SK-N-SH treated with all-trans-retinoic acid at 6 μM for 48 hours (cell line): ENCODE data around the gene STYXL1.

ENCODE experiments used
- ATAC-seq: fragments of 200-7000 bp; cut with Tn5 transposase; 3 replicates; pipeline ENCODE4 v1.9.1; 2020; ENCODE audit warnings: mild to moderate bottlenecking, moderate library complexity
- BACH2 ChIP-seq: fragments of 250-450 bp; sonication (Bioruptor Pico); IDR thresholded peaks from 2 replicates; pipeline ENCODE4 v1.9.0; 2021; ENCODE audit warnings: mild to moderate bottlenecking, borderline replicate concordance
- CREB5 ChIP-seq: fragments of 250-450 bp; sonication (Bioruptor Pico); IDR thresholded peaks from 2 replicates; pipeline ENCODE4 v1.5.1; 2020; ENCODE audit warnings: low read depth, mild to moderate bottlenecking, moderate library complexity
- CSDC2 ChIP-seq: fragments of 250-450 bp; sonication (Bioruptor Pico); IDR thresholded peaks from 2 replicates; pipeline ENCODE4 v1.5.0; 2020; ENCODE audit warnings: mild to moderate bottlenecking, moderate library complexity
- CSRNP3 ChIP-seq: fragments of 250-450 bp; sonication (Bioruptor Pico); IDR thresholded peaks from 2 replicates; pipeline ENCODE4 v1.5.1; 2021; ENCODE audit warnings: mild to moderate bottlenecking, moderate library complexity
- ESRRG ChIP-seq: fragments of 250-450 bp; sonication (Bioruptor Pico); IDR thresholded peaks from 2 replicates; pipeline ENCODE4 v1.6.1; 2021; ENCODE audit warnings: mild to moderate bottlenecking
- GLIS3 ChIP-seq: fragments of 250-450 bp; sonication (Bioruptor Pico); IDR thresholded peaks from 2 replicates; pipeline ENCODE4 v1.5.0; 2020; ENCODE audit warnings: mild to moderate bottlenecking, moderate library complexity
- OSR1 ChIP-seq: fragments of 250-450 bp; sonication (Bioruptor Pico); IDR thresholded peaks from 2 replicates; pipeline ENCODE4 v1.8.0; 2022; ENCODE audit warnings: moderate library complexity, mild to moderate bottlenecking, inconsistent platforms
- PPARA ChIP-seq: fragments of 250-450 bp; sonication (Bioruptor Pico); IDR thresholded peaks from 2 replicates; pipeline ENCODE4 v1.5.0; 2020; ENCODE audit warnings: mild to moderate bottlenecking, borderline replicate concordance
- SNAI2 ChIP-seq: fragments of 250-450 bp; sonication (Bioruptor Pico); IDR thresholded peaks from 2 replicates; pipeline ENCODE4 v1.5.0; 2020; ENCODE audit warnings: mild to moderate bottlenecking, moderate library complexity
- TCF4 ChIP-seq: fragments of 250-450 bp; sonication (Bioruptor Pico); IDR thresholded peaks from 2 replicates; pipeline ENCODE4 v1.8.0; 2021; ENCODE audit warnings: mild to moderate bottlenecking, moderate library complexity, borderline replicate concordance
- ZFP3 ChIP-seq: fragments of 250-450 bp; sonication (Bioruptor Pico); IDR thresholded peaks from 2 replicates; pipeline ENCODE4 v1.5.0; 2020; ENCODE audit warnings: mild to moderate bottlenecking, moderate library complexity
- ZFP30 ChIP-seq: fragments of 450-650 bp; formaldehyde crosslinking; IDR thresholded peaks from 2 replicates; pipeline ENCODE4 v1.5.0; 2022; ENCODE audit warnings: mild to moderate bottlenecking, moderate library complexity
- ZNF565 ChIP-seq: fragments of 450-650 bp; formaldehyde crosslinking; conservative IDR thresholded peaks from 2 replicates; pipeline ENCODE4 v1.5.0; 2020; ENCODE audit warnings: low read depth, mild to moderate bottlenecking, moderate library complexity
- ZNF70 ChIP-seq: fragments of 450-650 bp; formaldehyde crosslinking; IDR thresholded peaks from 2 replicates; pipeline ENCODE4 v1.5.0; 2020; ENCODE audit warnings: mild to moderate bottlenecking, moderate library complexity
- ZNF8 ChIP-seq: fragments of 450-650 bp; formaldehyde crosslinking; IDR thresholded peaks from 2 replicates; pipeline ENCODE4 v1.5.0; 2020; ENCODE audit warnings: mild to moderate bottlenecking, moderate library complexity
- TF ChIP-seq, protein P1 (sequence below): fragments of 250-450 bp; sonication (Bioruptor Pico); IDR thresholded peaks from 2 replicates; pipeline ENCODE4 v1.5.0; 2020; ENCODE audit warnings: mild to moderate bottlenecking, moderate library complexity
- TF ChIP-seq, protein P2 (sequence below): fragments of 250-450 bp; sonication (Bioruptor Pico); IDR thresholded peaks from 2 replicates; pipeline ENCODE4 v1.8.0; 2020; ENCODE audit warnings: mild to moderate bottlenecking, moderate library complexity, borderline replicate concordance

The STYXL1 gene

GRCh38 chr7:75966190-75966961 lies 81.4 kb downstream of the STYXL1 start:
- no peak for ATAC-seq
- TF ChIP-seq, protein P1, sequence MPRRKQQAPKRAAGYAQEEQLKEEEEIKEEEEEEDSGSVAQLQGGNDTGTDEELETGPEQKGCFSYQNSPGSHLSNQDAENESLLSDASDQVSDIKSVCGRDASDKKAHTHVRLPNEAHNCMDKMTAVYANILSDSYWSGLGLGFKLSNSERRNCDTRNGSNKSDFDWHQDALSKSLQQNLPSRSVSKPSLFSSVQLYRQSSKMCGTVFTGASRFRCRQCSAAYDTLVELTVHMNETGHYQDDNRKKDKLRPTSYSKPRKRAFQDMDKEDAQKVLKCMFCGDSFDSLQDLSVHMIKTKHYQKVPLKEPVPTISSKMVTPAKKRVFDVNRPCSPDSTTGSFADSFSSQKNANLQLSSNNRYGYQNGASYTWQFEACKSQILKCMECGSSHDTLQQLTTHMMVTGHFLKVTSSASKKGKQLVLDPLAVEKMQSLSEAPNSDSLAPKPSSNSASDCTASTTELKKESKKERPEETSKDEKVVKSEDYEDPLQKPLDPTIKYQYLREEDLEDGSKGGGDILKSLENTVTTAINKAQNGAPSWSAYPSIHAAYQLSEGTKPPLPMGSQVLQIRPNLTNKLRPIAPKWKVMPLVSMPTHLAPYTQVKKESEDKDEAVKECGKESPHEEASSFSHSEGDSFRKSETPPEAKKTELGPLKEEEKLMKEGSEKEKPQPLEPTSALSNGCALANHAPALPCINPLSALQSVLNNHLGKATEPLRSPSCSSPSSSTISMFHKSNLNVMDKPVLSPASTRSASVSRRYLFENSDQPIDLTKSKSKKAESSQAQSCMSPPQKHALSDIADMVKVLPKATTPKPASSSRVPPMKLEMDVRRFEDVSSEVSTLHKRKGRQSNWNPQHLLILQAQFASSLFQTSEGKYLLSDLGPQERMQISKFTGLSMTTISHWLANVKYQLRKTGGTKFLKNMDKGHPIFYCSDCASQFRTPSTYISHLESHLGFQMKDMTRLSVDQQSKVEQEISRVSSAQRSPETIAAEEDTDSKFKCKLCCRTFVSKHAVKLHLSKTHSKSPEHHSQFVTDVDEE (CRISPR knock-in tag), result no peak
- no peak for TF ChIP-seq ZFP3 (CRISPR knock-in tag)
- TF ChIP-seq CSRNP3 (CRISPR knock-in tag), result no peak
- no peak for TF ChIP-seq ZNF565 (CRISPR knock-in tag)

DNA sequence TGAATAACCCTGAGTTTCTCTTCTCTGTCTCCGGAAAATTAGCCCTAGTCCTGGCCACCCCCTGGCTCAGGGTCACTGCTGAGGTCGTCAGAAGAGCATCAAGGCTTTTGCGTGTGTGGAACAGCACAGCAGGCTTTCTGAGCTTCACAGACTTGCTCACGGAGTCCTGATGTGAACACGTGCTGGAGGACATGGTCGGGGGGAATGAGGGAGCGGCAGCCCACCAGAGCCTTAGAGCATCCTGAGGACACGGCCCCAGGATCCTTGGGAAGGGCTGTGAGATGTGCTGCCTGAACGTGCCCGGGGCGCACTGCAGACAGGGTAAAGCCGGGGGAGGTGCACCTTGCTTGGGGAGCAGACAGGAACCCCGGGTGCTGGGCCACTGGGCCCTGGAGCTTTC lies 82.2 kb downstream of the STYXL1 start:
- TF ChIP-seq, protein P2, sequence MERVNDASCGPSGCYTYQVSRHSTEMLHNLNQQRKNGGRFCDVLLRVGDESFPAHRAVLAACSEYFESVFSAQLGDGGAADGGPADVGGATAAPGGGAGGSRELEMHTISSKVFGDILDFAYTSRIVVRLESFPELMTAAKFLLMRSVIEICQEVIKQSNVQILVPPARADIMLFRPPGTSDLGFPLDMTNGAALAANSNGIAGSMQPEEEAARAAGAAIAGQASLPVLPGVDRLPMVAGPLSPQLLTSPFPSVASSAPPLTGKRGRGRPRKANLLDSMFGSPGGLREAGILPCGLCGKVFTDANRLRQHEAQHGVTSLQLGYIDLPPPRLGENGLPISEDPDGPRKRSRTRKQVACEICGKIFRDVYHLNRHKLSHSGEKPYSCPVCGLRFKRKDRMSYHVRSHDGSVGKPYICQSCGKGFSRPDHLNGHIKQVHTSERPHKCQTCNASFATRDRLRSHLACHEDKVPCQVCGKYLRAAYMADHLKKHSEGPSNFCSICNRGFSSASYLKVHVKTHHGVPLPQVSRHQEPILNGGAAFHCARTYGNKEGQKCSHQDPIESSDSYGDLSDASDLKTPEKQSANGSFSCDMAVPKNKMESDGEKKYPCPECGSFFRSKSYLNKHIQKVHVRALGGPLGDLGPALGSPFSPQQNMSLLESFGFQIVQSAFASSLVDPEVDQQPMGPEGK (CRISPR knock-in tag), result no peak
- TF ChIP-seq ZNF8 (no peak), CSDC2 (CRISPR knock-in tag) (no peak), GLIS3 (CRISPR knock-in tag) (no peak), ESRRG (CRISPR knock-in tag) (no peak), SNAI2 (no peak), TCF4 (CRISPR knock-in tag) (no peak), ZNF565 (CRISPR knock-in tag) (no peak), ZFP30 (CRISPR knock-in tag) (no peak), PPARA (no peak), BACH2 (CRISPR knock-in tag) (no peak)
- TF ChIP-seq, all 23 proteins: peak for 0
- ATAC-seq, result no peak

DNA sequence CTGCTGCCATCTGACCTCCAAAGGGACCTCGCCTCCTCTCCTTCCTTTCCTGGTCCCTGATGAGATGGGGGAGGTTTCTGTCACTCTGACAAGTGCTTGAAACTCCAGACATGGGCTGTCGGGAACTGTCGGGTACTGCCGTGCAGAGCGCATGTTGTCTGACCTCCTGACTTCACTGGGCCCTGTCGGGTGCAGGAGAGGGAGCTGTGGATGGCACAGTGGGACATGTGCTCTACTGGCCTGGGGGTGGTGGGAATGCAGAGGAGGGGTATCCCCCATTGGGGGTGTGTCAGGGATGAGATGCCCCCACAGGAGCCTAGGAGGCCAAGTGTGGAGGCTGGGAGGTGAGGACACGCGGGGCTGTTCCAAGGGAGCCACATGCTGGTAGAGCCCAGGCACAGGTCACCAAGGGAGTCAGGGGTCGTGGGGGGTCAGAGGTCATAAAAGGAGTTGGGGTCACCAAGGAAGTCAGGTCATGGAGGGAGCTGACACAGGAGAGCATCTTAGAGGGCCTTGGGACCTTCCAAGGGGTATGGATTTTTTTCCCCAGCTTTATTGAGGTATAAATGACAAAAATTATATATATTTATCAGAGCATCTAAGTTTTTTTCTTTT lies 84.3 kb downstream of the STYXL1 start:
- no peak for ATAC-seq
- TF ChIP-seq, protein P1 (CRISPR knock-in tag), result no peak
- TF ChIP-seq ZNF565 (CRISPR knock-in tag), result no peak
- no peak for TF ChIP-seq TCF4 (CRISPR knock-in tag)
- TF ChIP-seq SNAI2, result no peak
- no peak for TF ChIP-seq ZNF8
- TF ChIP-seq PPARA, result no peak
- TF ChIP-seq, protein P2 (CRISPR knock-in tag), result no peak
- TF ChIP-seq ZNF70 (CRISPR knock-in tag), result no peak
- no peak for TF ChIP-seq CREB5 (CRISPR knock-in tag)
- no peak for TF ChIP-seq OSR1 (CRISPR knock-in tag)
- TF ChIP-seq ESRRG (CRISPR knock-in tag), result no peak
- TF ChIP-seq ZFP30 (CRISPR knock-in tag), result no peak
- no peak for TF ChIP-seq ZFP3 (CRISPR knock-in tag)
